Left lung (tissue), 10 donors: Measurements from ENCODE around the gene CHRD. TPM values are rescaled to one million over a fixed set of nuclear protein-coding genes. Genes with fewer than 3 reads are reported as not detected.
A peak's percentile ranks its signal among the peaks of the same experiment; 100 is the strongest.

ENCODE experiments used
- ATAC-seq: fragments of 200-7000 bp; cut with Tn5 transposase; one replicate; pipeline ENCODE4 v1.9.1; 2020; ENCODE audit warnings: moderate library complexity
- DNase-seq, 4 donors: peaks; one replicate each; pipeline ENCODE4 v3.0.0-alpha.2; 2013 to 2020
- H3K27ac ChIP-seq, 2 donors: fragments of 200-600 bp; sonication (generic) in 1 of 2; one replicate each; pipeline versions ENCODE4 v1.5.0 to v1.8.0; 2020 to 2021
- H3K27me3 ChIP-seq, 2 donors: fragments of 200-600 bp; sonication (generic) in 1 of 2; one replicate each; pipeline versions ENCODE4 v1.5.0 to v1.8.0; 2020 to 2021
- H3K36me3 ChIP-seq, 2 donors: fragments of 200-600 bp; sonication (generic) in 1 of 2; one replicate each; pipeline versions ENCODE4 v1.5.0 to v1.8.0; 2020 to 2021
- H3K4me1 ChIP-seq, 2 donors: fragments of 200-600 bp; one replicate each; pipeline ENCODE4 v1.8.0; 2021
- H3K4me3 ChIP-seq, 2 donors: fragments of 200-600 bp; sonication (generic) in 1 of 2; one replicate each; pipeline versions ENCODE4 v1.5.0 to v1.8.0; 2020 to 2021; ENCODE audit warnings: mild to moderate bottlenecking in 1 of 2
- H3K9me3 ChIP-seq, 2 donors: fragments of 200-600 bp; sonication (generic) in 1 of 2; one replicate each; pipeline versions ENCODE4 v1.5.0 to v1.8.0; 2020 to 2021
- intact Hi-C, 2 donors: fragments of 100-400 bp; cut with DNase I; formaldehyde crosslinking; loops; one replicate each; pipeline versions ENCODE4 v1.11.2 to v1.14.2; 2022
- polyA plus RNA-seq, 6 donors: library from polyadenylated mRNA; unstranded; fragments of 120-200 nt; gene quantifications; one replicate each; pipeline ENCODE4 v1.2.1, GENCODE V29; 2013; ENCODE audit not compliant: insufficient read length in 6 of 6
- total RNA-seq, 2 donors: library from RNA; stranded (reverse); fragmentation: NEBNext Ultra II Directional; extraction: Animal tissue kit (Norgen Biotek cat#: 25700); gene quantifications; one replicate each; pipeline ENCODE4 v1.2.1, GENCODE V29; 2021
- TF ChIP-seq, protein P1 (sequence below), 2 donors: fragments of 200-600 bp; sonication (generic) in 1 of 2; IDR thresholded peaks; one replicate each; pipeline versions ENCODE4 v1.5.0 to v1.8.0; 2021; ENCODE audit warnings: antibody characterized with exemption in 2 of 2
- donor health status: DM: no; HTN: yes; CAD: no.
- donor health status: DM: no; HTN: no; CAD: no.

The CHRD gene
- total and polyA plus RNA-seq, 8 donors, result 5.6 to 19.0 (median 13.2) TPM

DNA sequence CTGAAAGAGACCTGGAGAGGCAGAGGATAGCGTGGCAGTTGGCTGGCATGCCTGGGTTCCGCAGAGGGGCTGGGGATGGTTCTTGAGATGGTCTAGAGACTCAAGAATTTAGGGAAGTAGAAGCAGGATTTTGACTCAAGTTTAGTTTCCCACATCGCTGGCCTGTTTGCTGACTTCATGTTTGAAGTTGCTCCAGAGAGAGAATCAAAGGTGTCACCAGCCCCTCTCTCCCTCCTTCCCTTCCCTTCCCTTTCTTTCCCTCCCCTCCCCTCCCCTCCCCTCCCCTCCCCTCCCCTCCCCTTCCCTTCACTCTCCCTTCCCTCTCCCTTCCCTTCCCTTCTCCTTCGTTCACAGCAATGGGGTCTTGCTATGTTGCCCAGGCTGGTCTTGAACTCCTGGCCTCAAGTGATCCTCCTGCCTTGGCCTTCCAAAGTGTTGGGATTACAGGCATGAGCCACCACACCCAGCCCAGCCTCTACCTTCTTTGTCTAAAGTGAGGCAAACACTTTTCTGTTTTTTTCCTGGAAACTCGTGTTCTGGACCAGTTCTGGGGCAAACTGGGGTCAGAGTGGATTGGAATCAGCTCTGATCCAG is 10.2 kb downstream of the CHRD start:
- no peak overlapping the region for H3K4me3 ChIP-seq
- ATAC-seq (no peak), DNase-seq (no peak)
- peaks cover 0 to 24% of the 10 kb centered on the region in 2 donors for H3K27me3 ChIP-seq
- intact Hi-C loops, result no loop called here
- no peaks in the 10 kb centered on the region for H3K4me1 ChIP-seq
- no peaks in the 10 kb centered on the region for H3K36me3 ChIP-seq
- no peak overlapping the region for H3K27ac ChIP-seq
- no peaks in the 10 kb centered on the region for H3K9me3 ChIP-seq
- TF ChIP-seq, protein P1, sequence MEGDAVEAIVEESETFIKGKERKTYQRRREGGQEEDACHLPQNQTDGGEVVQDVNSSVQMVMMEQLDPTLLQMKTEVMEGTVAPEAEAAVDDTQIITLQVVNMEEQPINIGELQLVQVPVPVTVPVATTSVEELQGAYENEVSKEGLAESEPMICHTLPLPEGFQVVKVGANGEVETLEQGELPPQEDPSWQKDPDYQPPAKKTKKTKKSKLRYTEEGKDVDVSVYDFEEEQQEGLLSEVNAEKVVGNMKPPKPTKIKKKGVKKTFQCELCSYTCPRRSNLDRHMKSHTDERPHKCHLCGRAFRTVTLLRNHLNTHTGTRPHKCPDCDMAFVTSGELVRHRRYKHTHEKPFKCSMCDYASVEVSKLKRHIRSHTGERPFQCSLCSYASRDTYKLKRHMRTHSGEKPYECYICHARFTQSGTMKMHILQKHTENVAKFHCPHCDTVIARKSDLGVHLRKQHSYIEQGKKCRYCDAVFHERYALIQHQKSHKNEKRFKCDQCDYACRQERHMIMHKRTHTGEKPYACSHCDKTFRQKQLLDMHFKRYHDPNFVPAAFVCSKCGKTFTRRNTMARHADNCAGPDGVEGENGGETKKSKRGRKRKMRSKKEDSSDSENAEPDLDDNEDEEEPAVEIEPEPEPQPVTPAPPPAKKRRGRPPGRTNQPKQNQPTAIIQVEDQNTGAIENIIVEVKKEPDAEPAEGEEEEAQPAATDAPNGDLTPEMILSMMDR (IDR thresholded peaks at IDR 0.05), result no peak

DNA sequence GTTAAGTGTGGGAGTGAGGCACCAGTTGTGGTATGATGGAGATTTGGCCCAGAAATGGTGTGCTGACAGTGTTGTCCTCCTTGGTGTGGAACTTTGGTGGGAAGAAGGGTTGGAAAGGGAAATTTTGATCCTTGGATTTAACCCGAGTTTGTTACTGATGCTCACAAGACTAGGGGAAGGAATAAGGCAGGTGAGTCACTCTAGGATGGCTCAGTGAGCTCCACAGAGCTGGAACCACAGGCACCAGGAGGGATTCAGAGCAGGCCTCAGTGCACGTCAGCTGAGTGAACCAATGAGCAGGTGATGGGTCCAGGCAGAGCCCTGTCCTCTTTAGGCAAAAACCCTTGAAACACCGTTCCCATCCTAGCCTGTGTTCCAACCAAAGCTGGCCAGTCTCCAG is 11.4 kb downstream of the CHRD start:
- intact Hi-C loops, result no loop called here
- no peak overlapping the region for H3K27ac ChIP-seq
- TF ChIP-seq, protein P1 (IDR thresholded peaks at IDR 0.05), result no peak
- peaks cover 0 to 17% of the 10 kb centered on the region in 2 donors for H3K27me3 ChIP-seq
- ATAC-seq (no peak), DNase-seq (no peak)
- H3K4me1 ChIP-seq, result no peaks in the 10 kb centered on the region
- no peaks in the 10 kb centered on the region for H3K36me3 ChIP-seq
- no peak overlapping the region for H3K4me3 ChIP-seq
- no peaks in the 10 kb centered on the region for H3K9me3 ChIP-seq

DNA sequence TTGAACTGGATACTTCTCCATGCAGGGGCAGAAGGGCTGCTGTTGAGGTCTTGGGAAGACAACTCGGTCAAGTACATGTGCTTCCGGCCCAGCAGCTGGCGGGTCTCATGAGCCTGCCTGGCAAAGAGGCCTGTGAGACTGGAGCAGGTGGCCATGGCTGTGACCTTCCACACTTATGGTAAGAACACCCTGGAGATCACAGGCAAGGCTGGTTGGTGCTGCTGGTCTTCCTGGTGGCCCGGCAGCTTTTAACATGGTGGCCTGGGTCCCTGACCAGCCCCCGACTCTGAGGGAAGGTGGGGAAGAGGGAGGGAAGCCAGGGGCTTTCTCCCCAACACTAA is 15.4 kb downstream of the CHRD start:
- Histone ChIP-seq H3K27me3 (peaks cover 0 to 25% of the 10 kb centered on the region in 2 donors), H3K9me3 (no peaks in the 10 kb centered on the region), H3K4me1 (no peaks in the 10 kb centered on the region), H3K4me3 (no peak overlapping the region), H3K27ac (no peak overlapping the region), H3K36me3 (no peaks in the 10 kb centered on the region)
- TF ChIP-seq, protein P1 (IDR thresholded peaks at IDR 0.05), result no peak
- peak in 1 of 4 donors; percentile 68 for DNase-seq
- no peak for ATAC-seq
- intact Hi-C loops, result no loop called here

DNA sequence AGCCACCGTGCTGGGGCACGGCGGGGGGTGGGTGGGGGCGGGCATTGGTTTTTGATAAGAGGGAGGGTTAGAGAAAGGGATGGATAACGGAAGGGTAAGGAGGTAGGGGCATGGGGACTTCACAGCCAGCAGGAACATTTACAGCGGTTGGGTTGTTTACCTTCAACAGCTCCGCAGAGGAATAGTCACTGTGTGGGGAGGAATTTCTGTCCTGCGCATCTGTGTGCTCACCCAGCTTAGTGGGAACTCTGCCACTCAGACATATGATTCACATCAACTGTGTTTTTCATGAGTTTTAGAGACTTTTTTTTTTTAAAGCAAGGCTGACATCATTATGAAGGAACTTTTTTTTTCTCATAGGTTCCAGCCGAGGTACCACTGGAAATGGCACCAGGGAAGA is 19.6 kb downstream of the CHRD start:
- Histone ChIP-seq H3K4me1 (no peaks in the 10 kb centered on the region), H3K27me3 (peaks cover 0 to 50% of the 10 kb centered on the region in 2 donors), H3K36me3 (no peaks in the 10 kb centered on the region), H3K9me3 (no peaks in the 10 kb centered on the region), H3K4me3 (no peak overlapping the region), H3K27ac (no peak overlapping the region)
- DNase-seq, result peak in 2 of 4 donors; percentile 23 to 61
- intact Hi-C loops, result no loop called here
- TF ChIP-seq, protein P1 (IDR thresholded peaks at IDR 0.05), result no peak
- peak; percentile 53 for ATAC-seq

DNA sequence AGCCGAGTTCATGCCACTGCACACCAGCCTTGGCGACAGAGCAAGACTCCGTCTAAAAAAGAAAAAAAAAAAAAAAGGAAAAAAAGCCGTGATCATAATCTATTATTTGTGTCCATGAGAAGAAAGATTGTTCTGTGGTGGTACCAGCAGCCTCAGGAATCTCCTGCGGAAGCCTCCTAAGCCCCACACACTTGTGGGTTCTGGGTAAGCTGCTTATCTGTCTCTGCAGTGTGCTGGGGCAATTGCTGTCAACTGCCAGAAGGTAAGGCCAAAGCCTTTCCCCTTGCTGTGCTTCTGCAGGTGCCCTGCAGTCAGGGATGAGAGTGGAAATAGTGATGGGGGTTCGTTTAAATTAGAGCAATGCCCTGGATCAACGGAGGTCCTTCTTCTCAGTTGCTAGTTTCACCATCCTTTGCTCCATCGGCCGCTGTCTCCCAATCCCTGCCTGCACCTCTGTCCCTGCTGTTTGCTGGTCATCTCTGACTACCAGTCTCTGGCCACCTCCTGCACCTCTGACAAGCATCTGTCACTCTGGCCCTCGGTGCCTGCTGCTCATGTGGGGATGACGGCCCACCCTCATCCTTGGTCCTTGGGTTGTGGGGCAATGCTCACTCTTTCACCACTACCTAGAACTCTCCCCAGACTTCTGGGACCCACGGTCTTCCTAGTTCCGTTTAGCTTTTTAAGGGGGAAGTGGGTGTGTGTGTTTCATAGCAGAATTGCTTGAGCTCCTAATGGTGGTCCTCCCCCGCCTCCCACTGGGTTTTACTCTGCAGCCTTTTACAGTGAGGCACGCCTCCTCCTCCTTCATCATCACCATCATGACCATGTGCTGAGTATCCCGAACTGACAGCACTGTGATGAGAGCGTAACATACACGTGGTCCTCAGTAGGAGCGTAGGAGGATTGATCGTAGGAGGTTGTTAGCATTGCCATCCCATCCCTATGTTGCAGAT is 25.5 kb downstream of the CHRD start:
- TF ChIP-seq, protein P1 (IDR thresholded peaks at IDR 0.05), result no peak
- no peak overlapping the region for H3K4me3 ChIP-seq
- peak in 1 of 4 donors; percentile 33 for DNase-seq
- H3K36me3 ChIP-seq, result no peaks in the 10 kb centered on the region
- H3K27me3 ChIP-seq, result peaks cover 0 to 24% of the 10 kb centered on the region in 2 donors
- intact Hi-C loops, result no loop called here
- no peak for ATAC-seq
- H3K27ac ChIP-seq, result no peak overlapping the region
- no peaks in the 10 kb centered on the region for H3K4me1 ChIP-seq
- H3K9me3 ChIP-seq, result no peaks in the 10 kb centered on the region
